Anterior cingulate cortex (tissue), 58 donors: Measurements from ENCODE around the gene DGCR8.

Experiments
- DNase-seq, 58 donors: peaks; one replicate each; lab custom pipeline; 2025; lab: John Stamatoyannopoulos, UW

The DGCR8 gene

DNA sequence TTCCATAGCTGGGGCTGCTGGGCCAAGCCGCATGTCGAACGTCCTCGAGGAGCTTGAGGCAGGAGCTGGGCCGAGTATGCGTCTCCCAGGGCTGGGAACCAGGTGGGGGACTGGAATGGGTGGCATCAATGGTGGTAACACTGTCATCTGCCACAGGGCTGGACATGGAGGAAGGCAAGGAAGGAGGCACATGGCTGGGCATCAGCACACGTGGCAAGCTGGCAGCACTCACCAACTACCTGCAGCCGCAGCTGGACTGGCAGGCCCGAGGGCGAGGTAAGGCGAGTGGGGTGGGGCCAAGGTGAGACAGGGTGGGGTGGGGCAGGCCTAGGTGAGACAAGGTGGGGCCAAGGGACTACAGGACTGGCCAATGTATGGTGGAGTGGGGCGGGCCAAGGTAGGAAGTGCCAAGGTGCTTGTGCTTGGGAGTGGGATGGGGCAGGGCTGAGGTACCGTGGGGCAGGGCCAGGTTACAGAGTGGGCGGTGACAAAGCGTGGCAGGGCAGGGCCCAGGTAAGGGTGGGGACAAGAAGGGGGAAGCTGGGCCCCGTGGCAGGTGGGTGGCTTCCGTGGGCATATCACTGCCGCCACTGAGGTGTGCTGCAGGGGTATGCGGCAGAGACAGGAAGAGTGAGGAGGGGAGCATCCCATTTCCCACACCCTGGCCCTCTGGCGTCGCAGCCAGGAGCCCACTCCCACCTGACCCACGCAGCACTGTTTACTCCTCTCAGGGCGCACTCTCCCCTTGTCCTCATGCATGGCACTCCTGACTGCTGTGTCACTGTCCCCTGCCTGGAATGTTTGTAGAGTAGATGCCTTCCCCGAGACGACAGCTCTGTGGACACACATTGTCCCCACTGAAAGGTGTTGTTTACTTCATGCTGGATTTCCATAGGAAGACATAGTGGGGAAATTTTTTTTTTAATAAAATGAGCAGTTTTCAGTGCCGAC lies 27.5 kb upstream of the DGCR8 start:
- no peak for DNase-seq

DNA sequence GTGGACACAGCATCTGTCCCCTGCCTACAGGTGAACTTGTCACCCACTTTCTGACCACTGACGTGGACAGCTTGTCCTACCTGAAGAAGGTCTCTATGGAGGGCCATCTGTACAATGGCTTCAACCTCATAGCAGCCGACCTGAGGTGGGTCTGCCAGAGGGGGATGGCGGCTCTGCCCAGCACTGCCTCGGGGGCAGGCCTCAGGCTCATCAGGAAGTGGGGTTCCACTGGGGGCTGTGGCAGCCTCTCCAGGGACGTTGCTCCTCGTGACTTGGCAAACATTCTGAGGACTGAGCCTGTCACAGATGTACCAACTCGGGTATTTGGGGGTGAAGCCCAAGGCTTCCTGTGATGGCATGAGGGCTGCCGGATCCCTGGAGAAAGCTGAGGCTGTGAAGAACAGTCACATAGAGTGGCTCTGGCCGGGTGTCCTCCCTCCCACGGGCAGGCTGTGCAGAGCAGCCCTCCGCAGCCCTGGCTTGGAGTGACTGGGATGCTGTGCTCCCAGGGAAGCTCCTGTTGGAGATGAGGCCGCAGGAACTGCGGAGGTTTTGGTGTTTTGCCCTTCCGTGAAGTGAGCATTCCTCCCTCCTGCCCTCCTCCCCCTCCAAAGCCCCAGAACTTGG lies 26.5 kb upstream of the DGCR8 start:
- DNase-seq: peak in 1 of 58 donors; percentile 18

- DNase-seq: no peak
These were observed 26.0 kb upstream of the DGCR8 start for GRCh38 chr22:20054034-20054427.

DNA sequence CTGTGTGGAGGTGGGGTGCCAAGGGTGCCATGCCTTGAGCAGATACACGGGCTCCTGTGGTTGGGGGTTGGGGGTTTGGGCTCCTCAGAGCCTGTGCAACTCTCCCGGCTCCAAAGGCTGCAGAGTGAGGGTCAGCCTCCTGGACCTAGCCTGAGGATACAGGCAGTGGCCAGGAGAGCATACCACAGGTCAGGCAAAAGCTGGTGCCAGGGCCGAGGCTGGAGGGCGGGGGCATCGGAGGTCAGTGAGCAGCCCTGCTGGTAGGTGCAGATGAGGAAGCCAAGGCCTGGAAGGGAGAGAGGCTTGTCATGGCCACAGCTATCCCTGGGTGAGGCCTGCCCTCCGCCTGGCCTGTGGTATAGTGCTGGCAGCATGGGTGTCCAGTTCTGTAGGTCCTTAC lies 25.6 kb upstream of the DGCR8 start:
- no peak for DNase-seq

- no peak for DNase-seq
These were observed 24.9 kb upstream of the DGCR8 start for GRCh38 chr22:20055144-20055543.

- DNase-seq: no peak
These were observed 24.4 kb upstream of the DGCR8 start for GRCh38 chr22:20055654-20056053.

DNA sequence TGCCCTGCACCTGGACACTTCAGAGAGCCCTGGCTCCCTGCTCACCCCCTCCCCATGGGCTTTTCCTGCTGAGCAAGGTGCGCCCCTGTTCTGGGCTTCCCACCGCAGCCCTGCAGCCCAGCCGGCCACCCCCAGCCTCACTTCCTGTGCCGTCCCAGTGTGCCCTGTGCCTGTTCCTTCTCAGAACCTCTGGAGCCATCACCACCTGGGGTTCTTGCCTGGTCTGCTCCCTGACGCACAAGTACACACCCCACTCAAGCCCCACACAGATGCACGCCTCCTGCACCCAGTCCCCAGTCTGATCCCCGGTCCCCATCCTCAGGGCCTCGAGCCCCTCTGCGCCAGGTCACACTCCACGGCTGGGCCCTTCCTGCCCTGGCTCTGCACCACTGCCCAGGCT lies 23.9 kb upstream of the DGCR8 start:
- DNase-seq: no peak

DNA sequence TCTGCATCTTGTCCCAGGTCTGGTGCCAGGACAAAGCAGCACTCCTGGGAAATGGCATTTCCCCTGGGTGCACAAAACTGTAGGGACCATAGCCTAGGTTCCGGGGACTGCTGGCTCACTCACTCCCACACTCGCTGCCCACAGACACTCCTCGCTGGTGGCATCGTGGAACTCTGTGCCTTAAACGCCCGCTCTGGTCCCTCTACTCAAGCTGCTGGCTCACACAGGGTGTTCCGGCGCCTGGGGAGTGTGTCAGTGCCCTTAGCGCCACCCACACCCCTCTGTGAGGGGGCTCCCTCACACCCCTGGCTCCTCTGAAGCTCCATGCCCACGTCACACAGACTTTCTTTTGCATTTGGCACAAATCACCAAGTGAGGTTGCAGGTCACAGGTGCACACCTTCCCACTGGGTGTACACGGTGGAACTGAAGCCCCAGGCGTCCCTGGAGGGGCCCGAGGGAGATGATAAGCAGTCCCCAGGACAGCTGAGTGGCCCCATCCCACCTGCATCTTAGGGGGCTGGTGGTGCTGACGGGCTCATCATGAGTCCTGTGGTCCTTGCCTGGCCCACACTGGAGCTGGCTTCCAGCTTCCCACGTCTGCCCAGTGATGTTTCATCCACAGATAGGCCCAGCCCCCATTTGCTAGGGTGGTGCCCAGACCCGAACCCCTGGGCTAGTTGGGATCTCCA lies 23.2 kb upstream of the DGCR8 start:
- no peak for DNase-seq

DNA sequence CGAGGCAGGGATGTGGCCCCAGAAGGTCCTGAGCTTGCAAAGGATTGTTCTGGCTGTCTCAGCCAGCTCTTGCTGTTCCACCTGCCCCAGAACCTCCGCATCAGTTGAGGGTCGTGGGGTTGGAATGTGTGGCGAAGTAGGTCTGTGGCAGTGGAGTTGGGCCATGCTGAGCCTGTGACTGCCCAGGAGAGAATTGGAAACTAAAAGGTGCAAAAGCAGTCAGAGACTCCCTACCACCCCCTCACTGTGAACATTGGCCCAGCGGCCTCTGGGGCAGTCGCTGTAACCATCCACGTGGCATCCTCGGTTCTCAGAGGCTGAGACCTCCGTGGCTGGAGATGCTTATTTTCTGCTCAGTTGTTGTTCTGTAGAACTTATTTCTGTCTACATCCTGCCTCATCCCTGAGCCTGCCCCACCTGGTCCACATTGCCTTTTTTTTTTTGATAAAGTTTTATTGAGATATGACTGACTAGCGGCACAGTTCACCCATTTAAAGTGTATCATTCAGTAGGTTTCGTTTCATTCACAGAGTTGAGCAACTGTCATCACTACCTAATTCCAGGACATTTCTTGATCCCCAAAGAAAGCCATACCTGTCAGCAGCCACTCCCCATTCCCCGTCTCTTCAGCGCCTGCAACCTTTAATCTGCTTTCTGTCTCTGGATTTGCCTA lies 22.3 kb upstream of the DGCR8 start:
- no peak for DNase-seq

- no peak for DNase-seq
These were observed 20.9 kb upstream of the DGCR8 start for GRCh38 chr22:20058989-20059770.

GRCh38 chr22:20060700-20061480 lies 19.2 kb upstream of the DGCR8 start:
- no peak for DNase-seq

DNA sequence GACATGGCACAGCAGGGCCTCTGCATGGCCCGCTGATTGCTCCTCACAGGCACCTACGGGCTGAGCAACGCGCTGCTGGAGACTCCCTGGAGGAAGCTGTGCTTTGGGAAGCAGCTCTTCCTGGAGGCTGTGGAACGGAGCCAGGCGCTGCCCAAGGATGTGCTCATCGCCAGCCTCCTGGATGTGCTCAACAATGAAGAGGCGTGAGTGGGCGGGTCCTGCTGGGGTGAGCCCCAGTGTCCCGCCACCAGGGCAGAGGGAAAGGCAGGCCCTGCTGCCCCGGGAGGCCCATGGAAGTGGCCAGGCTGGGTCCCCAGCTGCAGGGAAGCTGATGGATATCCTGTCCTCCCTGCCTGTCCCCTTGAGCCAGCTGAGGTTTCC lies 18.6 kb upstream of the DGCR8 start:
- DNase-seq: peak in 4 of 58 donors; percentile 12 to 23 (median 18)

DNA sequence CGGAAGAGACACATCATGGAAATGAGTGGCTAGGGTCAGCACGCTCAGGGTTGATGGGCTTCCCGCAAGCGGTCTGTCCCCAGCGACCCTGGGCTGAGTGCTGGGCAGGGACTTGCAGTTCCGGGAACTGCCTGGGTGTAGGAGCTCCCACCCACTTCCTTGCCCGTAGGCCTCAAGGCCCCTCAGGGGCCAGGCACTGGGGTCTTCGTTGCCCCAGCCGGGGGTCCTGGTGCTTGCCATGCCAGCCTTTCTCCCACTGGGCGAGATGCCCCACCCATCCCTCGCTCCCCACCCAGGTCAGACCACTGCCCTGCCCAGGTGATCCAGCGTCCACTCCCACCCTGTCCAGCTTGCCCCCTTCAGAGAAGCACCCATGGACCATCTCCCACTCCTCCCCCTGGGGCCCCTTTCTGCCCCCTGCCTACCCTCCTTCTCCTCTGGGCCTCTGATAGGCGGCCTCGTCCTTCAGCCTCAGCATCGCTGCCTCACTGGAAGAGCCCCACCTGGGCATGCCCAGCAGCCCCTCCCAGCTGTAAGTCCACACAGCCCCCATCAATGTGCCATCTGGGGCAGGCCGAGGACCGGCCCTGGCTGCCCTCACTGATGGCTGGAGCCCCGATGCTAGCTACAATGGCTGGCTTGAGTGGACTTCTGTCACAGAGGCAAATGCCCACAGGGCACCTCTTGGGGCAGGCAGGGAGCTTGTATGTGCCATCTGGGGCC lies 17.8 kb upstream of the DGCR8 start:
- DNase-seq: no peak

DNA sequence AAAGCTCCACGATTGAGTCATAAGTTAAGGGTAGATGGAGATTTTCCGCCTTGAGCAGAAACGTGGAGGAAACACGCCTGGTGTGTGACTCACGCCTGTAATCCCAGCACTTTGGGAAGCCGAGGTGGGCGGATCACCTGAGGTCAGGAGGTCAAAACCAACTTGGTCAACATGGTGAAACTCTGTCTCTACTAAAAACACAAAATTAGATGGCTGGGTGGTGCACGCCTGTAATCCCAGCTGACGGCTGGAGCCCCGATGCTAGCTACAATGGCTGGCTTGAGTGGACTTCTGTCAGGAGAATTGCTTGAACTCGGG lies 17.3 kb upstream of the DGCR8 start:
- DNase-seq: no peak

- DNase-seq: no peak
These were observed 16.5 kb upstream of the DGCR8 start for GRCh38 chr22:20063271-20064139.

- no peak for DNase-seq
These were observed 15.9 kb upstream of the DGCR8 start for GRCh38 chr22:20064140-20064480.

DNA sequence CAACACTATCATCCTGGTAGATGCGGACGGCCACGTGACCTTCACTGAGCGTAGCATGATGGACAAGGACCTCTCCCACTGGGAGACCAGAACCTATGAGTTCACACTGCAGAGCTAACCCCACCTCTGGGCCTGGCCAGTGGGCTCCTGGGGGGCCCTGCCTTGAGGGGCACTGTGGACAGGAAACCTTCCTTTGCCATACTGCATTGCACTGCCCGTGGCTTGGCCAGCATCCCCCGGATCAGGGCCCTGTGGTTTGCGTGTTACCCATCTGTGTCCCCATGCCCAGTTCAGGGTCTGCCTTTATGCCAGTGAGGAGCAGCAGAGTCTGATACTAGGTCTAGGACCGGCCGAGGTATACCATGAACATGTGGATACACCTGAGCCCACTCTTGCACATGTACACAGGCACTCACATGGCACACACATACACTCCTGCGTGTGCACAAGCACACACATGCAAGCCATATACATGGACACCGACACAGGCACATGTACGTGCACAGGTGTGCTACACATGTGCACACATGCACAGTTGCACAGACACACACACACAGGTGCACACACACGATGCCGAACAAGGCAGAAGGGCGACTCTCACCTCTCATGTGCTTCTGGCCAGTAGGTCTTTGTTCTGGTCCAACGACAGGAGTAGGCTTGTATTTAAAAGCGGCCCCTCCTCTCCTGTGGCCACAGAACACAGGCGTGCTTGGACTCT lies 15.3 kb upstream of the DGCR8 start:
- DNase-seq: no peak
